IPS-18a (cell line): ENCODE measurements around the gene PPP1R7.
"Not testable (repeated sequence)": the region's sequence is repeated elsewhere in the genome, so short reads cannot be mapped to it uniquely, and the experiment has no call there.

Experiments
- H3K27ac ChIP-seq: one replicate; pipeline ENCODE4 v1.5.1; 2013; ENCODE audit warnings: low read length
- H3K27me3 ChIP-seq: one replicate; pipeline ENCODE4 v1.6.1; 2013; ENCODE audit warnings: mild to moderate bottlenecking, low read length; ENCODE audit not compliant: control insufficient read depth, insufficient read depth
- H3K36me3 ChIP-seq: one replicate; pipeline ENCODE4 v1.6.1; 2013; ENCODE audit warnings: low read depth, low read length; ENCODE audit not compliant: control insufficient read depth
- H3K4me1 ChIP-seq: one replicate; pipeline ENCODE4 v1.6.1; 2013; ENCODE audit warnings: low read depth, low read length; ENCODE audit not compliant: control insufficient read depth
- H3K4me3 ChIP-seq: one replicate; pipeline ENCODE4 v1.5.1; 2013; ENCODE audit warnings: low read length
- H3K9ac ChIP-seq: one replicate; pipeline ENCODE4 v1.6.1; 2013; ENCODE audit warnings: mild to moderate bottlenecking, low read length, moderate library complexity
- H3K9me3 ChIP-seq: one replicate; pipeline ENCODE4 v1.6.1; 2013; ENCODE audit warnings: low read depth, low read length; ENCODE audit not compliant: control insufficient read depth

Gene PPP1R7

GRCh38 chr2:241193271-241193670 lies 43.0 kb downstream of the PPP1R7 start:
- no peak overlapping the region for H3K27ac ChIP-seq
- no peak overlapping the region for H3K9ac ChIP-seq
- H3K9me3 ChIP-seq, result no peaks in the 10 kb centered on the region
- no peak overlapping the region for H3K4me3 ChIP-seq
- H3K27me3 ChIP-seq, result no peaks in the 10 kb centered on the region
- no peaks in the 10 kb centered on the region for H3K4me1 ChIP-seq
- H3K36me3 ChIP-seq, result no peaks in the 10 kb centered on the region

DNA sequence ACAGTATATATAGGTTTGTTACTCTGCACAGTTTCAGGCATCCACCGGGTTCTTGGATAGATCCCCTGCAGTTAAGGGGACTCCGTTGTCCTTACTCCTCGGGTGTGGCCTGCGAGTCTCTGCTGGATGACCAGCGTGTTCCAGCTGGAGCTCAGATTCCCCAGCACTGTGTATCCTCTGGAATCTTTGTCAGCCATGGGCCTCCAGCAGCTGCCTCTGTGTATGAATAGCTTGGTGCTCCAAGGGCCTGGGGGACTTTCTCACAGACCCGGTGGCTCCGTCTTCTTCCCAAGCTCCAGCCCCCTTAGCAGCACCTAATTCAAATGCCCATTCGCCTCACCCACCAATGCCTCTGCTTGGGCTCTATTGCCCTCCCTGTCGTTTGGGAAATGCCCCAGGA lies 44.5 kb downstream of the PPP1R7 start:
- H3K36me3 ChIP-seq, result no peaks in the 10 kb centered on the region
- H3K4me3 ChIP-seq, result no peak overlapping the region
- H3K27me3 ChIP-seq, result no peaks in the 10 kb centered on the region
- no peak overlapping the region for H3K27ac ChIP-seq
- no peak overlapping the region for H3K9ac ChIP-seq
- H3K4me1 ChIP-seq, result no peaks in the 10 kb centered on the region
- H3K9me3 ChIP-seq, result no peaks in the 10 kb centered on the region

- Histone ChIP-seq H3K4me3 (no peak overlapping the region), H3K27ac (no peak overlapping the region), H3K36me3 (no peaks in the 10 kb centered on the region), H3K27me3 (no peaks in the 10 kb centered on the region), H3K9ac (no peak overlapping the region), H3K9me3 (no peaks in the 10 kb centered on the region), H3K4me1 (no peaks in the 10 kb centered on the region)
Observed at GRCh38 chr2:241195506-241196130, 45.4 kb downstream of the PPP1R7 start.

- H3K9ac ChIP-seq, H3K4me1 ChIP-seq, H3K9me3 ChIP-seq, H3K4me3 ChIP-seq, H3K27ac ChIP-seq, H3K36me3 ChIP-seq, H3K27me3 ChIP-seq: not testable (repeated sequence)
Observed at GRCh38 chr2:241197246-241197645, 47.0 kb downstream of the PPP1R7 start.

DNA sequence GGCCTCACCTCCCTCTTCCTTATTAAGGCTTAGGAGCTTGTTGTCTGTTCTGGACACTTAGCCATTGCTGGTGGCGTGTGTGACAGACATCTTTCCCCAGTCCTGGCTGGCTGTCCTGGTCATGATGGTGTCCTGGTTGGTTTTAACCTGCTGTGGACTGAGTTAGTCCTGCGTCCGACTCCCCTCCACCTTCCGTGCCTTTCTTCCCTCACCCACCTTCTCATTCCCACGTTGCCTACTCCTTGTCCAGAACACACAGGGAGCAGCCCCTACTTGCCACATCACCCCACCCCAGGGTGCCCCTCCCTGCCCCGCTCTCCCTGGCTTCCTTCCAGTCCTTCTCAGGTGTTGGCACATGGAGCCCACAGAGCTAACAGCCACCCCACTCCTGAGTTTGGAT lies 47.7 kb downstream of the PPP1R7 start:
- Histone ChIP-seq H3K4me1 (no peaks in the 10 kb centered on the region), H3K9me3 (no peaks in the 10 kb centered on the region), H3K36me3 (no peaks in the 10 kb centered on the region), H3K27me3 (no peaks in the 10 kb centered on the region), H3K4me3 (no peak overlapping the region), H3K9ac (no peak overlapping the region), H3K27ac (no peak overlapping the region)

DNA sequence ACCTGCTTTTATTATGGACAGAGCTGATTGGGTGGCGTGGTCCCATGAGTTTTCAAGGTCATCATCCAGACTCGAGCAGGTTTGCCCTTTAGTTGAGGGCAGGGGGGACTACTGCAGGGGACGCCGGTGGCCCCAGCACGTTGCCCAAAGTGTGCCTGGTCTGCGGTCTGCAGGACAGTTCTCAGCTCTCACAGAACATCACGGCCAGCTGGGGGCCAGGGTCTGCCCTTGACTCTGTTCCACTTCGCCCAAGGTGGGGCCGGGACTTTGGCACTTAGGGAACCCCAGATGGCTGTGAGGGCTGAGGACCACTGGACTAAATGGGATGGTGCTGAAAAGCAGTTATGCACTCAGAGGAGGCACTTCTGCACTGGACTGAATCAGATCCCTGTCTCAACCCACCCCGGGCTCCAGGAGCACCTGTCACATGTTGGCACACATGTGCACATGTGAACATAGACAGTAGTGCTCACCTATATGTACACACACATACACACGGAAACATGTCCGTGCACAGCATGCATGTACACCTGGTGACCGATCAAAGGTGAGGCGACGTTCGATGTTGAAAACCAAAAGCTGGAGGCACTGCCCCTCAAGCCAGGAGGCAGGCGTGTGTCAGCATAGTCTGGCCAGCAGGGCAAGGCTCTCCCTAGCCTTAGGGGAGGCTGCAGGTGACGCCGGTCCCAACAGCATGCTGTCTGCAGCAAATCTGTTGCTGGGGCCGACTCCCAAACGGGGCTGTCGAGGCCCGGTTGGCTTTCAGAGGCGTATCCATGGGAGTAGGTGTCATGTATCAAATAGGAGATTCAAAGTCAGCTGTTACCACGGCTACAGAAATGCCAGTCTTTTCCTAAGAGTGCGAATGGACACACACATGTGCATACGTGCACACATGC lies 48.4 kb downstream of the PPP1R7 start:
- Histone ChIP-seq H3K27me3 (no peaks in the 10 kb centered on the region), H3K9ac (no peak overlapping the region), H3K4me1 (no peaks in the 10 kb centered on the region), H3K27ac (no peak overlapping the region), H3K9me3 (no peaks in the 10 kb centered on the region), H3K4me3 (no peak overlapping the region), H3K36me3 (no peaks in the 10 kb centered on the region)

DNA sequence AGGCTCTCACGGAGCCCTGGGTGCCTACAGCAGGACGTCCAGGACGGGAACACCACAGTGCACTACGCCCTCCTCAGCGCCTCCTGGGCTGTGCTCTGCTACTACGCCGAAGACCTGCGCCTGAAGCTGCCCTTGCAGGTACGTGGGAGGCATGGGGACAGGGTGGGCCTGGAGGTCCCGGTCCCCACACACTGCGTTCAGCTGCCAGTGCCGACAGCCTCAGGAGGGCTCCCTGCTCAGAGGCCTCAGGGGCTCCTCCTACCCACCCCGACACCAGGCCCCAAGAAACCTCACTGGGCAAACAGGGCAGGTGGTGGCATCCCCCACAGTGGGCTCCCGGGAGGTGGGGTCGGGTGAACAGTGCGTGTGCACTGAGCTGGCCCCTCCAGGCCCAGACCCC lies 49.0 kb downstream of the PPP1R7 start:
- no peaks in the 10 kb centered on the region for H3K27me3 ChIP-seq
- no peak overlapping the region for H3K4me3 ChIP-seq

GRCh38 chr2:241199897-241200821 lies 49.9 kb downstream of the PPP1R7 start:
- H3K36me3 ChIP-seq, result no peaks in the 10 kb centered on the region
- no peak overlapping the region for H3K9ac ChIP-seq
- H3K27me3 ChIP-seq, result no peaks in the 10 kb centered on the region
- H3K27ac ChIP-seq, result no peak overlapping the region
- H3K9me3 ChIP-seq, result no peaks in the 10 kb centered on the region
- H3K4me3 ChIP-seq, result no peak overlapping the region
- H3K4me1 ChIP-seq, result no peaks in the 10 kb centered on the region

More for the DNA sequence above, 49.0 kb downstream of the PPP1R7 start:
- Histone ChIP-seq H3K27ac (no peak overlapping the region), H3K9ac (no peak overlapping the region), H3K4me1 (no peaks in the 10 kb centered on the region), H3K36me3 (no peaks in the 10 kb centered on the region), H3K9me3 (no peaks in the 10 kb centered on the region)

- Histone ChIP-seq H3K27me3 (no peaks in the 10 kb centered on the region), H3K9ac (no peak overlapping the region)
Observed at GRCh38 chr2:241200822-241201395, 50.6 kb downstream of the PPP1R7 start.

GRCh38 chr2:241201445-241202267 lies 51.4 kb downstream of the PPP1R7 start:
- Histone ChIP-seq H3K9ac (no peak overlapping the region), H3K27ac (no peak overlapping the region), H3K27me3 (no peaks in the 10 kb centered on the region), H3K4me1 (no peaks in the 10 kb centered on the region), H3K9me3 (no peaks in the 10 kb centered on the region), H3K36me3 (no peaks in the 10 kb centered on the region), H3K4me3 (no peak overlapping the region)

More at GRCh38 chr2:241200822-241201395, 50.6 kb downstream of the PPP1R7 start:
- H3K4me1 ChIP-seq, result no peaks in the 10 kb centered on the region
- no peak overlapping the region for H3K4me3 ChIP-seq
- H3K9me3 ChIP-seq, result no peaks in the 10 kb centered on the region
- H3K36me3 ChIP-seq, result no peaks in the 10 kb centered on the region
- no peak overlapping the region for H3K27ac ChIP-seq
